CD14-positive monocyte (primary cell): ENCODE measurements around the gene TMPRSS2. TPM values are rescaled to one million over a fixed set of nuclear protein-coding genes. Genes with fewer than 3 reads are reported as not detected.

Source experiments
- DNase-seq, 3 donors: peaks; one replicate each; pipeline ENCODE4 v3.0.0-alpha.2; 2011 to 2022
- H2AFZ ChIP-seq: 2 replicates; pipeline ENCODE4 v1.6.0; 2012; ENCODE audit warnings: mild to moderate bottlenecking, low read depth, low read length, inconsistent platforms; ENCODE audit not compliant: insufficient read depth, poor library complexity, severe bottlenecking
- H3K27ac ChIP-seq, 2 donors: 1 replicate in 1 of 2; 2 replicates in 1 of 2; pipeline ENCODE4 v1.5.1; 2012 to 2013; ENCODE audit warnings: low read length in 2 of 2, control low read depth in 1 of 2, inconsistent platforms in 1 of 2, low read depth in 1 of 2, mild to moderate bottlenecking in 1 of 2
- H3K27me3 ChIP-seq, 2 donors: one replicate each; pipeline versions ENCODE4 v1.6.0 to v1.6.1; 2011 to 2013; ENCODE audit warnings: low read length in 2 of 2; ENCODE audit not compliant: control insufficient read depth in 2 of 2, insufficient read depth in 2 of 2
- H3K36me3 ChIP-seq, 2 donors: replicated peaks in 1 of 2; 1 replicate in 1 of 2; 2 replicates in 1 of 2; pipeline versions ENCODE4 v1.5.1 to v1.6.1; 2012 to 2013; ENCODE audit warnings: low read length in 2 of 2, control low read depth in 1 of 2, inconsistent platforms in 1 of 2, mild to moderate bottlenecking in 1 of 2; ENCODE audit not compliant: insufficient read depth in 2 of 2, control insufficient read depth in 1 of 2
- H3K4me1 ChIP-seq, 2 donors: 1 replicate in 1 of 2; 2 replicates in 1 of 2; pipeline versions ENCODE4 v1.5.1 to v1.6.1; 2012 to 2013; ENCODE audit warnings: low read length in 2 of 2, control low read depth in 1 of 2, inconsistent platforms in 1 of 2, mild to moderate bottlenecking in 1 of 2, moderate library complexity in 1 of 2; ENCODE audit not compliant: insufficient read depth in 2 of 2, control insufficient read depth in 1 of 2
- H3K4me2 ChIP-seq: replicated peaks from 2 replicates; pipeline ENCODE3; 2012; ENCODE audit warnings: low read length, moderate library complexity, mild to moderate bottlenecking; ENCODE audit not compliant: poor library complexity, severe bottlenecking; ENCODE audit errors: extremely low read depth
- H3K4me3 ChIP-seq, 3 experiments: fragments of 200-600 bp in 1 of 3; sonication (generic) in 1 of 3; replicated peaks in 1 of 3; 1 replicate in 2 of 3; 2 replicates in 1 of 3; pipeline ENCODE4 v1.5.1; 2011 to 2013; ENCODE audit warnings: low read length in 3 of 3, mild to moderate bottlenecking in 3 of 3, control low read depth in 2 of 3, low read depth in 2 of 3, inconsistent platforms in 1 of 3, moderate library complexity in 1 of 3
- H3K79me2 ChIP-seq: 2 replicates; pipeline ENCODE4 v1.6.0; 2012; ENCODE audit warnings: mild to moderate bottlenecking, control low read depth, inconsistent platforms, low read length, moderate library complexity; ENCODE audit not compliant: insufficient read depth
- H3K9ac ChIP-seq: 2 replicates; pipeline ENCODE4 v1.6.0; 2017; ENCODE audit warnings: low read length, mild to moderate bottlenecking; ENCODE audit not compliant: insufficient read depth, poor library complexity, severe bottlenecking
- H3K9me3 ChIP-seq, 2 donors: replicated peaks in 1 of 2; 1 replicate in 1 of 2; 2 replicates in 1 of 2; pipeline versions ENCODE4 v1.5.1 to v1.6.1; 2012 to 2013; ENCODE audit warnings: low read length in 2 of 2, control low read depth in 1 of 2; ENCODE audit not compliant: control insufficient read depth in 1 of 2, insufficient read depth in 1 of 2
- H4K20me1 ChIP-seq: 2 replicates; pipeline ENCODE4 v1.6.0; 2012; ENCODE audit warnings: mild to moderate bottlenecking, low read length, control low read depth, moderate library complexity; ENCODE audit not compliant: insufficient read depth
- H3K27ac Mint-ChIP-seq, 7 donors: one replicate each; pipeline ENCODE4 v1.8.0; 2020; ENCODE audit warnings: mild to moderate bottlenecking in 7 of 7, mixed read lengths in 7 of 7, moderate library complexity in 6 of 7, inconsistent platforms in 2 of 7
- H3K27me3 Mint-ChIP-seq, 3 donors: one replicate each; pipeline ENCODE4 v1.8.0; 2021 to 2022; ENCODE audit warnings: low read depth in 3 of 3, mild to moderate bottlenecking in 3 of 3, mixed read lengths in 3 of 3, moderate library complexity in 3 of 3, inconsistent platforms in 1 of 3
- H3K36me3 Mint-ChIP-seq, 2 donors: one replicate each; pipeline ENCODE4 v1.8.0; 2020; ENCODE audit warnings: mixed read lengths in 2 of 2, inconsistent platforms in 1 of 2, mild to moderate bottlenecking in 1 of 2
- H3K4me1 Mint-ChIP-seq: one replicate; pipeline ENCODE4 v1.8.0; 2020; ENCODE audit warnings: mild to moderate bottlenecking, mixed read lengths
- H3K4me3 Mint-ChIP-seq, 2 donors: one replicate each; pipeline ENCODE4 v1.8.0; 2020; ENCODE audit warnings: mild to moderate bottlenecking in 2 of 2, mixed read lengths in 2 of 2, moderate library complexity in 1 of 2
- H3K9me3 Mint-ChIP-seq, 7 donors: one replicate each; pipeline ENCODE4 v1.8.0; 2020 to 2022; ENCODE audit warnings: mixed read lengths in 7 of 7, mild to moderate bottlenecking in 6 of 7, moderate library complexity in 6 of 7, inconsistent platforms in 2 of 7
- WGBS: methylation state at CpG from one replicate; pipeline ENCODE4 v1.1.5; 2013; ENCODE audit warnings: missing lambda C conversion rate; ENCODE audit not compliant: insufficient coverage; 5-methylcytosine and 5-hydroxymethylcytosine counted together
- intact Hi-C, 2 donors: fragments of 100-400 bp; cut with micrococcal nuclease; formaldehyde crosslinking; loops; one replicate each; pipeline versions ENCODE4 v1.15.0 to v1.15.1; 2023
- polyA plus RNA-seq, 3 donors: library from polyadenylated mRNA; depleted of rRNA in 1 of 3; unstranded in 2 of 3; stranded (reverse) in 1 of 3; fragments of 300-500 nt in 2 of 3; fragments of >200 nt in 1 of 3; fragmentation: Illumina TruSeq in 2 of 3; gene quantifications; 1 replicate in 2 of 3; 2 replicates in 1 of 3; pipeline ENCODE4 v1.2.3, GENCODE V29; 2012 to 2021
- TF ChIP-seq, protein P1 (sequence below): fragments of 200-600 bp; IDR thresholded peaks from one replicate; pipeline ENCODE4 v1.8.0; 2022; ENCODE audit warnings: antibody characterized with exemption, mild to moderate bottlenecking

Gene TMPRSS2
- polyA plus RNA-seq, 3 donors: not detected

- no peaks in the 10 kb centered on the region for H3K36me3 ChIP-seq
- 74% methylated on average over 4 of the region's 7 CpGs for WGBS
- H3K27me3 ChIP-seq: no peaks in the 10 kb centered on the region
- Mint-ChIP-seq H3K36me3 (no peaks in the 10 kb centered on the region), H3K4me3 (no peak overlapping the region), H3K27me3 (peaks cover 8 to 16% (median 12%) of the 10 kb centered on the region in 3 donors), H3K9me3 (no peaks in the 10 kb centered on the region), H3K27ac (no peak overlapping the region), H3K4me1 (no peaks in the 10 kb centered on the region)
- no peak overlapping the region for H3K4me2 ChIP-seq
- no peak overlapping the region for H3K4me3 ChIP-seq
- DNase-seq: no peak
- H4K20me1 ChIP-seq: no peaks in the 10 kb centered on the region
- H2AFZ ChIP-seq: no peak overlapping the region
- H3K9me3 ChIP-seq: no peaks in the 10 kb centered on the region
- intact Hi-C loops: no loop called here
- H3K79me2 ChIP-seq: no peaks in the 10 kb centered on the region
- H3K4me1 ChIP-seq: no peaks in the 10 kb centered on the region
- H3K9ac ChIP-seq: no peak overlapping the region
- TF ChIP-seq, protein P1, sequence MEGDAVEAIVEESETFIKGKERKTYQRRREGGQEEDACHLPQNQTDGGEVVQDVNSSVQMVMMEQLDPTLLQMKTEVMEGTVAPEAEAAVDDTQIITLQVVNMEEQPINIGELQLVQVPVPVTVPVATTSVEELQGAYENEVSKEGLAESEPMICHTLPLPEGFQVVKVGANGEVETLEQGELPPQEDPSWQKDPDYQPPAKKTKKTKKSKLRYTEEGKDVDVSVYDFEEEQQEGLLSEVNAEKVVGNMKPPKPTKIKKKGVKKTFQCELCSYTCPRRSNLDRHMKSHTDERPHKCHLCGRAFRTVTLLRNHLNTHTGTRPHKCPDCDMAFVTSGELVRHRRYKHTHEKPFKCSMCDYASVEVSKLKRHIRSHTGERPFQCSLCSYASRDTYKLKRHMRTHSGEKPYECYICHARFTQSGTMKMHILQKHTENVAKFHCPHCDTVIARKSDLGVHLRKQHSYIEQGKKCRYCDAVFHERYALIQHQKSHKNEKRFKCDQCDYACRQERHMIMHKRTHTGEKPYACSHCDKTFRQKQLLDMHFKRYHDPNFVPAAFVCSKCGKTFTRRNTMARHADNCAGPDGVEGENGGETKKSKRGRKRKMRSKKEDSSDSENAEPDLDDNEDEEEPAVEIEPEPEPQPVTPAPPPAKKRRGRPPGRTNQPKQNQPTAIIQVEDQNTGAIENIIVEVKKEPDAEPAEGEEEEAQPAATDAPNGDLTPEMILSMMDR: no peak
- no peak overlapping the region for H3K27ac ChIP-seq
Observed at GRCh38 chr21:41536827-41537103, 28.8 kb upstream of the TMPRSS2 start.

DNA sequence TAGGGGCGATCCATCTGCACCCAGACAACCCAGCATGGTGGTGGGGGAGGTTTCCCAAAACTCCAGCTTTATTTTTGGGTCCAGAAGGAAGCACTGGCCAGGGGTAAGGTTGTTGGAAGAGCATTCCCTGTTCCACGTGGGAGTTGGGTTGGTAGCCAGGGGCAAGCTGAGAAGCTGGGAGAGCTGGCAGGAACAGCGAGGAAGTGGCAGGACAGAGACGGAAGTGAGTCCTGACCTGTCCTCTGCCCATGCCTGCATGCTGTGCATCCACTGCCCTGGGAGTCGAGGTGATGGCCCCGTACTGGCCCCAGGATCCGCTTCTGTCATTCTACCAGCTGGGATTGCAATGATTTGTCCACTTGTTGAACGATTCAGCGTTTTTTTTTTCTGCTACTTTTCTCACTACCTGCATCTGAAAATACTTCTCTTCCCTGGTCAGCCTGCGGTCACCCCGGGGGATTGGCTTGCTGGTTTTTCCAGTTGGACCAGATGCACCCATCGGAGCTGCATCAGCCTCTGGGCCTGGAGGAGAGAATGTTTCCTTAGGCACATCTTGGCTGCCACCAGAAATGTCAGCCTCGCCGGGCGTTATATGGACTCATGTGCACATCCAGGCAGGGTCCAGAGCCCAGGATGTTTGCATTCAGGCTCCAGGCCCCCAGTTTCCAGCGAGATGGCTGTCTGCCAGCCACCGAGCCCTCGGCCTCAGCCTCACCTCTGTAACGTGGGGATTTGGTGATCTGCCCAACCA is 28.3 kb upstream of the TMPRSS2 start:
- Histone ChIP-seq H3K4me2 (no peak overlapping the region), H2AFZ (no peak overlapping the region)
- no peaks in the 10 kb centered on the region for H3K9me3 Mint-ChIP-seq

More for the DNA sequence above, 28.3 kb upstream of the TMPRSS2 start:
- H3K36me3 ChIP-seq: no peaks in the 10 kb centered on the region
- no peak overlapping the region for H3K4me3 ChIP-seq
- no peak for DNase-seq
- intact Hi-C loops: no loop called here
- Mint-ChIP-seq H3K36me3 (no peaks in the 10 kb centered on the region), H3K4me1 (no peaks in the 10 kb centered on the region), H3K4me3 (no peak overlapping the region), H3K27ac (no peak overlapping the region), H3K27me3 (peaks cover 8 to 16% (median 9%) of the 10 kb centered on the region in 3 donors)
- no peaks in the 10 kb centered on the region for H3K9me3 ChIP-seq
- no peaks in the 10 kb centered on the region for H3K27me3 ChIP-seq
- no peak overlapping the region for H3K9ac ChIP-seq
- WGBS: 80% methylated on average over 18 of the region's 19 CpGs
- no peaks in the 10 kb centered on the region for H4K20me1 ChIP-seq
- no peaks in the 10 kb centered on the region for H3K4me1 ChIP-seq
- TF ChIP-seq, protein P1: no peak
- no peaks in the 10 kb centered on the region for H3K79me2 ChIP-seq
- H3K27ac ChIP-seq: no peak overlapping the region
